DMS53 treated with DMSO at 0.1 percent for 48 hours (cell line): Measurements from ENCODE around the gene COL5A1.
"Not testable (repeated sequence)": the region's sequence is repeated elsewhere in the genome, so short reads cannot be mapped to it uniquely, and the experiment has no call there.

ENCODE experiments used
- DNase-seq: peaks from one replicate; lab custom pipeline; 2025; ENCODE audit not compliant: unreplicated experiment; lab: John Stamatoyannopoulos, UW

COL5A1 gene

GRCh38 chr9:134638502-134639090, 3.0 kb upstream of the COL5A1 start:
- DNase-seq, result no peak

GRCh38 chr9:134639994-134640393, 1.6 kb upstream of the COL5A1 start:
- DNase-seq, result no peak

DNA sequence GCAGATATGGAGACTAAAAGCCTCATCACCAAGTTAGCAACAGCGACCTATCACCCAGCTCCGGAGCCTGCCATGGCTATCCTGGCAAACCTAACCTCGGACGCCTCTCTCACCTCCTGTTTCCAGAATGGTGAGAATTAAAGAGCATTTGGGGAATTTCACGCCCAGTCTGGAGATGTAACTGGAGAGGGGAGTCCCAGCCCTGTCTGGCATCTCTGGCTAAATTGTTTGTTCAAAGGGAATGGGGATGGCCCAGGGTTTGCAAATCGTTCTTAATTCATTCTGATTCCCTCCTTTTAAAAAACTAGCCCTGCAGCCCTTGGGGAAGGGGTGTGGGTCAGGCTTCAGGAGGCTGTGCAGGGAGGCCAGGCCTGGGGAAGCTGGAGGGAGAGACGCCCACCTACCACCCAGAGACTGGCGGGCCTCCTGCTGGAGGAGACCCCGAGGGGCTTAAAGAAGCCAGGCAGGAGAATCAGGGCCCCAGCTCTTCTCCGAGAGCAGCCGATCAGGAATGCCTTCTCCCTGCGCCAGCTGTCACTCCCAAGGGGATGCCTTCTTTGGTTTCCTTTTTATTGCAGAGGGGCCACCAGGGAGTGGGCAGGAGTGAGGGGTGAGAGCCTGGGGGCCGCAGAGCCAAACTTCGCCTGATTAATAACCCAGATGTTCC, 964 bp upstream of the COL5A1 start:
- DNase-seq, result no peak

GRCh38 chr9:134641990-134642384, 384 bp downstream of the COL5A1 start:
- no peak for DNase-seq

GRCh38 chr9:134642385-134643181, 980 bp downstream of the COL5A1 start:
- no peak for DNase-seq

DNA sequence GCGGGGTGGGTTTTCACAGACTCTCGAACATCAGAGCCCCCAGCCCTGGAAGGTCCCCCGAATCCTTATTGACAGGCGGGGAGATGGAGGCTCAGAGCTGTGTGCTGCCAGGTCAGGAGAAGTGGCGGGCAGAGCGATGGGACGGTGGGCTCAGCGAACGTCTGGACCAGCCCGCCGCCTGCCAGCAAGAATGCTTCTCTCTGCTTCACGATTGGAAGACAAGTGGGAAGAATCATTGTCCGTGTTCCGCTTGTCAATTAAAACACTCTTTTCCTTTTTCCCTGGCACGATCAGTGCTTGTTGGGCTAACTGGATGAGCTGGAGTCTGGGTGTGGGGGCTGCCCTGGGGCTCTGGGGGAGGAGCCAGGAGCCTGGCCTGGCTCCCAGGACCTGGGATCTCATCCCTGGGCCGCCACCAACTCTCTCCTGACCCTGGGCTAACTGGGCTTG, 1.6 kb downstream of the COL5A1 start:
- DNase-seq, result no peak

DNA sequence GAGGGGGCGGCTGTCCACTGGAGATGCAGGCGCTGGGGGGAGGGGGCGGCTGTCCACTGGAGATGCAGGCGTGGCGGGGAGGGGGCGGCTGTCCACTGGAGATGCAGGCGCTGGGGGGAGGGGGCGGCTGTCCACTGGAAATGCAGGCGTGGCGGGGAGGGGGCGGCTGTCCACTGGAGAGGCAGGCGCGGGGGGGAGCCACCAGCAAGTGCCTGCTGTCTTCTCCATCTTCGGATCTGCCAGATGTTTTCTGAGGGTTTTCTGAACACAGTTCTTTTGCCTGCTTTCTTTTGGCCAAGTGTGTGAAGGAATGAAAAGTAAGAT, 2.8 kb downstream of the COL5A1 start:
- DNase-seq, result not testable (repeated sequence)

GRCh38 chr9:134644725-134645606, 3.4 kb downstream of the COL5A1 start:
- no peak for DNase-seq

DNA sequence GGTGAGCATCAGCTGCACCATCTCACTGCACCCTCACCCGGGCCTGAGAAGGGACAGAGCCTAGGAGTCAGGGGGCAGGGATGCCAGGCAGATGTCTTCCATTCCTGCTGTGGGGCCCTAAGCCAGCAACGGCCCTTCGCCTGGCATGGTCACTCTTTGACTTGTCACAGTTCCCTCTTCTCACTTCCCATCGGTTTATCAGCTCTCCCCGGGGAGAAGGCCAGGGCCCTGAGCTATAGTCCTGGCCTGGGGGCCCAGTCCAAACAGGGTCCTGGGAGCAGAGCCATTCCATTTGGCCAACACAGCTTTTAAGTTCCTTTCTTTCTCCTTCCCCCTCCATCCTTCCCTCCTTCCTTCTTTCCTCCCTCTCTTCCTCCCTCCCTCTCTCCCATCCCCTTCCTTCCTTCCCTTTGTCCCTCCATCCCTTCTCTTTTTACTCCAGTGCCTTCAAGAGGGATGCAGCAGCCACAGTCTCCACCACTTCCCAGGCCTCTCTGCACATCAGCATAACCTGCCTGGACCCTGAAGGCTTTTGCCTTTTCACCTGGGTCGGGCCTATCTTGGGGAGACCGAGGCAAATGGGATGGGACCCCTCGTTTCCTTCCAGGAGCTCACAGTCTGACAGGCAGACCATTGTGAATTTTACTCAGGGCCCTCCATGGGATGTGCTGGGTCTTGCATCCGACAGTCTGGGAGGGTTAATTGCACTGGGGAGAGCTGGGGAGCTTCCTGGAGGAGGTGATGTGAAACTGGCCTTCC, 4.2 kb downstream of the COL5A1 start:
- DNase-seq, result no peak

DNA sequence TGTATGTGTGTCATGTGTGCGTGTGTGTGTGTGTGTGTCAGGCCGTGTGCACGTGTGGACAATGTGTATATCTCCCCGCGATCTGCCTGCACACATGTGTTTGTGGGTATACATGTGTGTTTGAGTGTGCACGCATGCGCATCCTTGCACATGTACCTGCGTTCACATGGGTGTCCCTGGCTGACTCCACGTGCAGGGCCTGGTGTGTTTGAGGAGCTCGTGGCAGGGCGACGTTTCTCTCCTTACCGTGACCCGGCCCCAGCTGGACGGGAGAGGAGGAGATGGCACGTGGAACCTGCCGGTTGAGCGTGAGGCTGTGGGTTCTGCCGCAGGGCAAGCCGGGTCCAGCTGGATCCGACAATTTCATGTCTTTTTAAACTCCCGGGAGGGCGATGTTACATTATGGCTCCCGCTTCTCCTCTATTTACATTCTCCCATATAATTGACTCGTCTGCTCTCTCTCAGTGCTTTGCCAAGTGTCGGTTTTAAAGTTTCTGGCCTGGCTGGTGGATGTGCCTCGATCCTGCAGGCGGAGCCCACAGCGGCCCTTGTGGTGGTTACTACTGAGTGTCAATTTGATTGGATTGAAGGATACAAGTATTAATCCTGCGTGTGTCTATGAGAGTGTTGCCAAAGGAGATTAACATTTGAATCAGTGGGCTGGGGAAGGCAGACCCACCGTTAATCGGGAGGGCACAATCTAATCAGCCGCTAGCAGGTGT, 5.9 kb downstream of the COL5A1 start:
- DNase-seq, result no peak

DNA sequence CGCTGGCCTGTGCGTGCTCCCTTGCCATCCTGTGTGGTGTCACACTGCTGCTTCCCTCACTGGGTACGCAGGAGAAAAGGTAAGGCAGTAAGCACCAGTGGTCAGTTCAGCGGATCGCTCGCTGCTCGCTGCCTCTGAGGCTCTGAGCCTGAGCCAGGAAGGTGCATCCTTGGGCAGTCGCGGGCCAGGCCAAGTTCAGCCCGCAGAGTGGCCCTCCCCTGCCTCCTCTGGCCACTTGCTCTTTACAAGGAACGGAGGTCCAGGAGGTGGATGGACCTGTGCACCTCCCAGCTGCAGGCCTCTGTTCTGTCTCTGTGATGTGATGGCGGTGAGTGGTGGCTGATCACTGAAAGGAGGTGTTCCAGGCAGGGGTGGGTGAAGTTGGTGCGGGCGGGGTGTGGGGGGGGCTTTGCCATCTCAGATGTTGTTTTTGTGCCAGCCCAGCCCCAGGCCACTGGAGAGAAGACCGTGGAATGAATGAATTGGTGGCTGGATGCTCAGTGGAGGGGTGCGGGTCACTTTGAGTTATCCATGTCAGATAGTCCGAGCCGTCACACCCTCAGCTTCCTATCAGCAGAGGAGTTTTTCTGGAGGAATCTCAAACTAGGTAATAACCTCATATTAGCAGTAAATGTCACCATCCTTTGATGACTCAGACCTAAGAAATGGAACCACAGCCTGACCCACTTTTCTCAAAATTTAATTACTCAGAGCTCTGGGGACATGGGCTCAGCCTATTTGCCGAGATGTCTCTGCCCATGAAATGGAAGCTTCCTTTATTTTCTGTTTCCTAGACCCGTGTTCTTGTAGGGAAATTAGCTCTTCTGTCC, 7.3 kb downstream of the COL5A1 start:
- no peak for DNase-seq

DNA sequence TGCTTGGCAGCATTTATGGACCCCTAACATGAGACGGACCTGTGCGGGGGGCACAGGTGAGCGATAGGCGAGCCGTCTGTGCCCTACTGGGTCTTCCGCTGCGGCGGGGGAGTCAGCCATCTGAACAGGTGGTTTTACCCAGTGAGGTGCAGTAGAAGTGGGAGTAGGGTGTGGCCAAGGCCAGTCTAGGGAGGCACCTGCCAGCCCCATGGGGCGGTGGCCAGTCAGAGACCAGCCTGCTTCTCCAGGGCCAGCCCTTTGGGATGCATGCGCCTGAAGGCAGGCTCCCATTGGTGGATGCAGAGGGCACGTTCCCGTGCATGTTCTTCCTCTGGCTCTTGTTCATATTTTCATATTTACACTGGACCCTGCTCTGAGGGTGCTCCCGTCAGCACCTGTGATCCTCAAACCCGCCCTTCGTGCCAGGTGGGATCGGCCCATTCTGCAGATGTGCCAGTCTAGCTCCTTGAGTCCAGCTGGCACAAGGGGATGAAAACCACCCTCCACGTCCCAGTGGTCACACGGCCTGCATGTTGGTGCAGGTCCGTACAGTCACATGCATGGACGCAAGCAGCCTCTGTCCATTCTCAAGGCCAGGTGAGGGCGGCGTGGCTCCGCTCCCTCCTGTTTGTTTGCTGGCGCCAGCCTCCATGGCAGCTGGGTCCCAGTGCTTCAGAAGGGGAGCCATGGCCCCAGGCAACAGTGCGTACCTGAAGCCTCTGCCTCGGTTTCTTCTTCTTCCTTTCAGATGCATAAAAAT, 9.0 kb downstream of the COL5A1 start:
- DNase-seq, result no peak

DNA sequence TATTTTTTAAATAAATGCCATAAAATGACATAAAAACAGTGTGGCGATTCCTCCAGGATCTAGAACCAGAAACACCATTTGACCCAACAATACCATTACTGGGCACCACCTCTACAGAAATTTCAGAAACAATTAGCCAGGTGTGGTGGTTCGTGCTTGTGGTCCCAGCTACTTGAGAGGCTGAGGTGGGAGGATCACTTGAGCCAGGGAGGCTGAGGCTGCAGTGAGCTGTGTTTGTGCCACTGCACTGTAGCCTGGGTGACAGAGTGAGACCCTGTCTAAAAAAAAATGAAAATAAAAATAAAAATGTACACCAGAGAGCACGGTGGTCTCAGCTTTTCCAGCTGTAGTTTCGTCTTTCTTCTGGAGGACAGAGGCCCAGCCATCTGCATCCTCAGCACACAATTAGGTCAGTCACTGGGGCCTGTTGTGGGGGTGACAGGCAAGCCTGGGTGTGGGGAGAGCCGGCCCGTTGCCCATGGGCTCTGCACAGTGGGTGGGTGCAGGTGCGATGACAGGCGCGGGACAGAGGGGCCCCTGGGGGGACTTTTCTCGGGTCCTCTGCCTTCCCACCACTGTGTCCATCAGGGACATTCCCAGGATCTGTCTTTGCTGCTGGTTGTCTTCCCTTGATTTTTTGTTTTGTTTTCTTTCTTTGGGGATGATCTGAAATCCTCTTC, 9.8 kb downstream of the COL5A1 start:
- DNase-seq, result no peak

- DNase-seq, result no peak
Observed at GRCh38 chr9:134652291-134653225, 11.0 kb downstream of the COL5A1 start.

GRCh38 chr9:134653259-134654009, 11.8 kb downstream of the COL5A1 start:
- DNase-seq, result no peak

GRCh38 chr9:134655101-134655500, 13.5 kb downstream of the COL5A1 start:
- no peak for DNase-seq
